ENCODE results near the gene HMCN1.
A peak's percentile ranks its signal among the peaks of the same experiment; 100 is the strongest.
"Not testable (repeated sequence)": the region's sequence is repeated elsewhere in the genome, so short reads cannot be mapped to it uniquely, and the experiment has no call there.

The HMCN1 gene

DNA sequence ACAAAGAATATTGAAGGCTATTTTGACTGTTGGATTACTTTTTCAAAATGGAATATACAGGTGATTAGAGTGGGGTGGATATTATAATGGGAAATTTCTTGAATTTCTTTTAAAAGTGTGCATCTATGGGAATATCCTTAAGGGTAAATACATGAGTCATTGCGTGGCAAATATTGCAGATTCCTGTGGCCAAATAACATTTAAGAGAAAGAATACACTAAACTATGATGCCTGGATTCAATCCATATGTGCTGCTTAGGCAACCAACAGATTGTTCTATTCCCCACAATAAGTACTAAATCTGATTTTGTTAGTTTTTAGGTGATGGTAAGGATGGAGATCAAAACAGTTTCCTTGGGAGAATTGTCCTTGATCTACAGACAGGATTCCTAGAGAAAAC lies 119.5 kb downstream of the HMCN1 start:
- no peak for DNase-seq (ENCODE audit: low read depth)

DNA sequence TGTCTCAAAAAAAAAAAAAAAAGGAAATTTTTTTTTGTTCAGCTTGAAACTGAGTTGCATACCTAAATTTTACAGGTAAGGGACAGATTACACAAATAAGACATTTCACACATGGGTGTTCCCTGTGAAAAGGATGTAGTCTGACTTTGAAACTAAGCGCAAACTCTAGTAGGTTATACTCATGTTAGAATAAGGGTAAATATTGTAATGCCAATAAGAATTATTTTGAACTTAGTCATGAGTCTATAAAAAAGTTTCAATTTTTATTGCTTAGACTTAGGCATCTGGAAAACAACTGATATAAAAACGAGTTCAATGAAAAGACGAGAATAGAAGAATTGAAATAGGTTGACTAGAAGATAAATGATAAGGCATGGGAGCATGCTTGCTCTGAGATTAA lies 122.3 kb downstream of the HMCN1 start:
- DNase-seq (ENCODE audit: low read depth) = no peak

DNA sequence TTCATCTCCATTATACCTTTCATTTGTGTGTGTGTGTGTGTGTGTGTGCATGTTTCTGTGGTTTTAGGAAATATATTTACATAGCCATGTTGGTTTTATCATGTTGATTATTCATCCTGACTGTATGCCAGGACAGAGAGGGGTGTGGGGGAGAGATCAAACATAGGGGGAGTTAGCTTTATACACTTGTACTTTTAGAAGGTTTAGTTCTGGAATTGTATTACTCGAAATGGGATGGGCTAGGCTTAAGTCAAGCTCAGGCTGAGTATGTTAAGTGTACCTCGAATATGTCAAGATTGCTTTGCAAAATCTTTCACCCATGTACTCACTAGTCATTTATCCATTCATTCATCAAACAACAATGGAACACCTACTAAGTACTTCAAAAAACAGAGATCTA lies 123.3 kb downstream of the HMCN1 start:
- DNase-seq (ENCODE audit: low read depth) = no peak

DNA sequence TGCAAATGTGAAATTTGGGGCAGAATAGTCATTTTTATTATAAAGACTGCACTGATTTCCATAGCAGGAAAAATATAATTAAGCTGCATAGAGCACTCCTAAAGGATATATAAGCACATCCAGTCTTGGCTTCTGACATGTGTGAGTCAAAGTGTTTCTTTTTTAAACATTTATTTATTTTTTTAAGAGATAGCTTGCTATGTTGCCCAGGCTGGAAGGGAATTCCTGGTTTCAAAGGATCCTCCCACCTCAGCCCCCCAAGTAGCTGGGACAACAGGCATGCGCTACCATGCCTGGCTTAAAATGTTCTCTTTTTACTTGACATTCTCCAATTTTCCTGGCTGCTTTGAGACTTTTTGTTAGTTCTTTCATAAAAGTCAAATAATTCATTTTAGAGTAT lies 126.1 kb downstream of the HMCN1 start:
- DNase-seq (ENCODE audit: low read depth) = no peak

DNA sequence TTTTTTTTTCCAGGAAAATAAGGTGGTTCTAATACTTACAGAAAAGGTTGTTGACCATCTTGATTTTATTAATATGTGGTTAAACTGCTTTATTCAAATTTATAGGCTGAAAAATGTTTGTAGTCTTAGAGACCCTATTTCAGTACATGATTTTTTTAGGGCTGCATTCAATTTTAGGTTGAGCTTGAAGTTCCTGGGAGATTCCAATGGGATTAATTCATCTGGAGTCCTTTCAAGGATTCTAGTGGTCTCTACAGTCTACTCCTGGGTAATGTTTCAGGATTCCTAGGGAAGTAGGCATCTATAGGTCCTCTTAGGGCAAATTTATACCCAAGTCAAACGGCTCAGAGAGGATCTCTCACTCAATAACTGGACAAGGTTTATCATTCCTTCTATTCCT lies 126.7 kb downstream of the HMCN1 start:
- DNase-seq (ENCODE audit: low read depth) = no peak

DNA sequence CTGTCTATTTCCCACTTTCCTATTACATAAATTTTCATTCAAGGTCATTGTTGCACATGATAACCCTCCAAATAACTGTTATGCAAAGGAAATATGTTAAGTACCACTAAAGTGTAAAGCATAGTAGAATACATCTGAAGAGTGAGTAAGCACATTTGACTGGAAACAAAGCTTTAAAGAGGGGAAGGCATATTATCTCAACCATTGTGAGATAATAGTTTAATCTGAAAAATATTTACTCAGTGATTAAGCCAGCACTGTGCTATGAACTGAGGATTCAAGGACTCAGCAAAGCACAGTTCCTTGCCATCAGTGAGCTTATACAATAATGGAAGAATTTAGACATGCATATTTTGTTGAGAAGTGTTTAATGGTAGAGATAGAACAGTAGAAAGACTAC lies 127.4 kb downstream of the HMCN1 start:
- DNase-seq (ENCODE audit: low read depth) = no peak

DNA sequence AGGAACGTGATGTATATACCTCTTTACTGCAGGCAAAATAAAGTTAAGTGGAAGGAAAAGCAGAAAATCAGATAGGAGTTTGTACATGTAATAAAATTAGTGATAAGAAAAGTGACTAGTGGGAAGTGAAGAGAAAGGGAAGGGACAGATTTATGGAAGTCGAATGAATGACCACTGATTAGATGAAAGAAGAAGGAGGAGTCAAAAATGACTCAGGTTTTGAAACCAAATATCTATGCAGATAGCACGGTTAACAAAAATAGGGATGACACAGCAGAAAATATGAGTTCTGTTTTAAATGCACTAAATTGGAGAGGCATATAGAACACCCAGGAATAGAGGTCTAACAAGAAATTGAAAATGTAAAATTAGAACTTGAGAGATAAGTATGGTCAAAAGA lies 128.0 kb downstream of the HMCN1 start:
- no peak for DNase-seq (ENCODE audit: low read depth)

DNA sequence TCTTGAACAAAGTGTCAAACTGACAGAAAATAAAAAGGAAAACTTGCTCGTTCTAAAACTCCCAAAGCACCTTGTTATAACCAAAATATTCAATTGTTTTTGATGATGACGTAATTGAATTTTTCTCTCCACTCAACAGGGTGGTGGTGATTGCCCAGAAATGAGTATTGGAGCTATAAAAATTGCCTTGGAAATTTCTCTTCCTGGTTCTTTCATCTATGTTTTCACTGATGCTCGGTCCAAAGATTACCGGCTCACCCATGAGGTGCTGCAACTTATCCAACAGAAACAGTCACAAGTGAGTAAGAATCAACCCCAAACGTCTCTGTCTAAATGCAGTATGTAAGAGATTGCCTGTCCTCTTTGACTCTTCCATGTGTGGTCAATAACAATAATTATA lies 130.1 kb downstream of the HMCN1 start:
- no peak for DNase-seq (ENCODE audit: low read depth)

DNA sequence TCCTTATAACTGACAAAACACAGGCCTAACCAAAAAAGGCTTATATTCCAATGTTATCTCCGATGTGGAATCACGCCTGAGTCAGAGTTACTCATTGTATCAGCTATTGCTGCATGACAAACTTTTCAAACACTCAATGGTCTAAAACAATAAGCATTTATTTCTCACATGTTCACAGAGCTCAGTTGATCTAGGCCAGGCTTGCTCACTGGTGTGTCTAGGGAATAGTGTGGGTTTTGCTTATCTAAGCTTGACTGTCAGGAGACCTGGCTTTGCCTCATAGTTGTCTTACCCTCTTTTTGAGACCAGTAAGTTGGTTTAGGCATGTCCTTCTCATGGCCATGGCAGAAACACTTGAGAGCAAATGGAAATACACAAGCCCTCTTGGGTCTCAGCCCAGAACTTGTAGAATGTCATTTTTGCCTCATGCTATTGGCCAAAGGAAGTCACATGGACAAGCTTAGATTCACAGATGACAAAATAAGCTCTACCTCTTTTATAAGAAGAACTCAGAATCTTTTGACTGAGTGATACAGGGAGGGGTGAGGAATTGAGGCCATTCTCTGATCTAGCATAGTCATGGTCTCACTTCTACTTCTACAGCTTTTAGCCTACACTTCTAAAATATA lies 130.8 kb downstream of the HMCN1 start:
- DNase-seq (ENCODE audit: low read depth) = peak; percentile 76

DNA sequence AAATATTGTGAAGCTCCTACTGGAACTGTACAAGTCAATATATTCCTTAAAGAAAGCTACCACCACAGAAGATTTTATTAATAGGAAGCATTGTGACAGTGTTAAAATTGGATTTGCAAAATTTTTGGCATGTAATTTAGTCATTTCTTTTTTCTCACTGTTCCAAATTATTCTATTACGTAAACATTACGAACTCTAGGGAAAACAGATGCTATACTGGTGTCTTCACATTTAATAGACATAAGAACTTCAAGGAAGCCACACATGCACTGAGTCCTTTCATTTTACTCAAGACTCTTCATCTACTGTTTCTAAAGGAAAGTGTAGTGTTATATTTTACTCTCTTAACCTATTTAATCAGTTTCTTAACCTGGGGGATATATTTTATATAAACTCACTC lies 135.4 kb downstream of the HMCN1 start:
- DNase-seq (ENCODE audit: low read depth) = no peak

DNA sequence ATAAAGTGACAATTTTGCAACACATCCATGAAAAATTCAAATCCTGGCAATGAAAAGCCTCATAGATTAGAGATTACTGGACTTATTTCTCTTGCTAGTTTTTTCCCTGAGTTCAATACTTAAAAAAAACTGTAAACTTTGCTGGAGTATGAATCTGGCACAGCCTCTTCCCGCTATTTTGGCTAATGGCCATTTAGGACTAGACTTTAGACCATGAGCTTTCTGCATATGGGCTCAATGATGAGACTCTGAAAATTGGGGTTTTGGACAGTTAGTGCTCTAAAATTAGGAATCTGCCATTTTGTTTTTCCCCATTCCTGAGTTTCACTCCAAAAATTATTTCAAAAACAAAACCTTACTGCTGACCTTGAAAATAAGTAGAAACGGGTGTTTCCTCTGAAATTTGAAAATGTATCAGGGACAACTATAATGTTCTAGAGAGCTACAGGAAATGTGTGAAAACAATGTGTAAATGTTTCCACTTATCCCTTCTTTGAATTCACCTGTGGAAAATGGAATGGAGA lies 137.5 kb downstream of the HMCN1 start:
- DNase-seq (ENCODE audit: low read depth) = no peak

DNA sequence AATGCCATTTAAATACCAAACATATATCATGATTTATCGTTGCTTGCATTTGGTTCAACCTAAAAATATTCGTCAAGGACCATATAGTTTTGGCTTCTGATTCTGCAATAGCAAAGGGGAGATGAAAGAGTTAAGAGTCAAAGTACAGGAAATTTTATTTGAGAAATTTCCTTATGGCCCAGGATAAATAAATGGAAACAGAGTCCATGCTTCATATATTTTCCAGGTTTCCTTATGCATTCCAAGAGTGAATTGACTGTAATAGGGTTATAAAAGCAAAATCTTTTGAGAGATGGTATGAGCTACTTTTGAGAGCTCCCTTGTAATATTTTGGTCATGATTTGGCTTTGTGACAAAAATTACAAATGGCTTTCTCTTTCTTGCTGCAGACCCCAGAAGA lies 140.1 kb downstream of the HMCN1 start:
- DNase-seq (ENCODE audit: low read depth) = no peak

DNA sequence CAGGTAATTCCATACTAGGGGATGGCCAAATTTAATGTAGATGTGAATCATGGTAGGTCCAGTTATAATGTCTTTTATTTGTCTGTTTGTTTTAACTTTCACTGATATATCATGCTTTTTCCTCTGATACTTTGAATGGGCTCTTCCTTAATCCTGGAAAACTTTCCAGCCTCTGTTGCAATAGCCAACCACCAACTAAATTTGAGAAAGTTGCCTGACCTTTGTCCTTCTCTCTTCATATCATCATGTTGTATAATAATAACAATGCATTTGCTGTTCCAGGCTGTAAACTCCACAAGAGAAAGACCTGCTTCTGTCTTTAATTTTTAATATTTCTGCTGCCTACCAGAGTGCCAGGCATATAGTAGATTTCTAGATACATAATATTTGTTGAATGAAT lies 146.1 kb downstream of the HMCN1 start:
- DNase-seq (ENCODE audit: low read depth) = no peak

DNA sequence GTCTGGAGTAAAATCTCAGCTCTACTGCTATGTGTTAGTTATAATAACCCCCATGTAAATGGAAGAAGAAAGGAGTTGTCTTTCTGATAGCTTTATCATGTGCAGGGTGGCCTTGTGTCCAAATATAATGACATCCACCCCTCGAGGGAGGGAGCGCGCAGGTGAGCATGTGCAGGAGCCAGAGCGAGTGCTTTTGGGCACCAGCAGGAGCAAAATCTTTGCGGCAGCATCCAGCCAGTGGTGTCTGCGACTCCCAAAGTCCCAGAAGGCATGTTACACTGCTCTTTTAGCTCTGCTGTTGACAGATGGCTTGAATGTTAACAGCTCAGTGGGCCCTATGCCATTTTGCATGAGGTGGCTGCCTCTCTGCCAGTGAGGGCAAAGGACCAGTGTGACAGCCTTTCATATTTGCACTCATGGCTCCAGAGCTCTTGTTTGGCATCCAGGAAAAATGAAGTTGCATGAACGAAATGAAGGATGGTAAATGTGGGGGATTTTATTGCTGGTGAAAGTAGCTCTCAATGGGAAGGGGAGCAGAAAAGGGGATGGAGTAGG lies 146.7 kb downstream of the HMCN1 start:
- DNase-seq (ENCODE audit: low read depth) = no peak

DNA sequence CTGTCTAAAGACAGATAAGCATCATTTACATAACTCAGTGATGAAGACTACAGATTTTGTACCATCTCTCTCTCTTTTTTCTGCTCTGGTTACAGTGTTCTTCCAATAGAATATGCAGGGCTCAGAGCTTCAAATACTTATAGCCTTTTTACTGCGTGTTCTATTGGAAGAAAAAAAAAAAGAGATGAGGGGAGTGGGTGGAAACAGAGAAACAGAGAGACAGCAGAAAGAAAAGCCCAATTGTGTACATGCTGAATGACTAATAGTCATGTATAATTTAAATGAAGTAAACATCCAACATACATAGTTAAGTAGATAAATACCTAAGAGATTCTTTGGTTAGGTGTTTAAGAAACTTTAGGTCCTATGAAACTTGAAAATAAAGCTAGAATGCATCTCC lies 151.9 kb downstream of the HMCN1 start:
- no peak for DNase-seq (ENCODE audit: low read depth)

DNA sequence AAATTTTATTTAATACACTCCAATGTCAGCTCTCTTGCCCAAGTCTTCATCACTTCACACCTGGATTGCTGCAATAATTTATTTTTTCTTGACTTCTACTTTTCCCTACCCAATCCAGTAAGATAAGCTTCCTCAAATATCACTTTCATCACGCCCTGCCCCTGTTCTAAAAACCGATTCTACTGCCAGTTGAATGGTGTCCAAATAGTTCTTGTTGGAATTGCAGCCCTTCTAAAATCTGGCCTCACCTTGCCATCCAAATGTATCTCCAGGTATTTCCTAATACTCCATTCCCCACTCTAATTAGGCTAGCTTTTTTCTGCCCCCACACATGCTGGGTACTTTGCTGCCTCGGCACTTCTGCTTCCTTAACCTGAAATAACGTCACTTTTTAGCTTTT lies 152.5 kb downstream of the HMCN1 start:
- no peak for DNase-seq (ENCODE audit: low read depth)

DNA sequence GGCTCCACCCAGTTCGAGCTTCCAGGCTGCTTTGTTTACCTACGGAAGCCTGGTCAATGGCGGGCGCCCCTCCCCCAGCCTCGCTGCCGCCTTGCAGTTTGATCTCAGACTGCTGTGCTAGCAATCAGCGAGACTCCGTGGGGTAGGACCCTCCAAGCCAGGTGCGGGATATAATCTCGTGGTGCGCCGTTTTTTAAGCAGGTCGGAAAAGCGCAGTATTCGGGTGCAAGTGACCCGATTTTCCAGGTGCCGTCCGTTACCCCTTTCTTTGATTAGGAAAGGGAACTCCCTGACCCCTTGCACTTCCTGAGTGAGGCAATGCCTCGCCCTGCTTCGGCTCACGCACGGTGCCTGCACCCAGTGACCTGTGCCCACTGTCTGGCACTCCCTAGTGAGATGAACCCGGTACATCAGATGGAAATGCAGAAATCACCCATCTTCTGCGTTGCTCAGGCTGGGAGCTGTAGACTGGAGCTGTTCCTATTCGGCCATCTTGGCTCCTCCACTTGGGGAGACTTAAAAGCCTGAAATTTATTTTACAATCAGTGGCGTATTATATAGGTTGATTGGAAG lies 158.7 kb downstream of the HMCN1 start:
- not testable (repeated sequence) for DNase-seq (ENCODE audit: low read depth)

DNA sequence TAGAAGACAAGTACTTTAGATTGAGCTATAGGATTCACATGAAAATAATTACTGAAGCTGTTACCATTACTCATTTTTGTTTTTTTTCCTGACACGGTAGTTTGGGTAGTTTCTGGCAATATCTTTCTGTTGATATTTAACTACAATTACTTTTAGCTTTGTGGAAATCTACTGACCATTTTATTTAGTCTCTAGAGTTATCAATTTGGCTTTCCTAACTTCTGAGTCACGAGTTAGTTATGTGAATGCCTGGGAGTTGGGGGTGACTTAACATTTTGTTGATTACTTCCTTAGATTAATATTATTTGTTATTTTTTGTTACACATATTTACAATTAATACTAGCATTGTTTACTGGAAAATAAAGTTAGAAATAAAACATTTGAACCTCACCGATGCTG lies 160.6 kb downstream of the HMCN1 start:
- DNase-seq (ENCODE audit: low read depth) = peak; percentile 29

DNA sequence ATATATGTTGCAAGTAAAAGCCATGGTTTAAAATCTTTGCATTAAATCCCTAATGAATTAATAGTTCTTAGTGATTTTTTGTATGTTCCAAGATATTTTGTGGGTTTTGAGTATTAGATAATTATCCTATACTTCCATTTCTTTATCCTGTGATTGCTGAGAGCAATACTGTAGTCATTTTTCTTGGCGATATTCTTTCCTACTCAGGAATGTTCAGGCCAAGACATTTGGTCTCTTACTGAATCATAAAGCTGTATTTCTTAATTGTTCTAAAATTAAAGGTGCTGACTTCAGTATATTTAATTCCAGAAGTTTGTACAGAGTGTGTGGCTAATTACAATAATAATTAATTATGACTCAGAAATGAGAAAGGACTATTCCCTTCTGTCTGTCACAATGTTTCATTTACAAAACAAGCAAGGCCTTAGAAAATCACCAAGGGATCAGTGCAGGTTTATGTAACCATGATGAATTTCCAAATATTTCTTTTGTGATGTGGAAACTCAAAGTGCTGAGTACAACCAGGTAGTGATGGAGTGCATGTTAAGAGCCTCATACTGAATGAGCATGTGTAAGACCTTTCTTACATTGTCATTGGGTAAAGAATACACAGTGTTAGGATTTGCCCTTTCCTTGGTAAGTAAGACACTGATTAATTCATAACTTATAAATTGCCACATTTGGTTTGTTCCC lies 161.2 kb downstream of the HMCN1 start:
- no peak for DNase-seq (ENCODE audit: low read depth)

DNA sequence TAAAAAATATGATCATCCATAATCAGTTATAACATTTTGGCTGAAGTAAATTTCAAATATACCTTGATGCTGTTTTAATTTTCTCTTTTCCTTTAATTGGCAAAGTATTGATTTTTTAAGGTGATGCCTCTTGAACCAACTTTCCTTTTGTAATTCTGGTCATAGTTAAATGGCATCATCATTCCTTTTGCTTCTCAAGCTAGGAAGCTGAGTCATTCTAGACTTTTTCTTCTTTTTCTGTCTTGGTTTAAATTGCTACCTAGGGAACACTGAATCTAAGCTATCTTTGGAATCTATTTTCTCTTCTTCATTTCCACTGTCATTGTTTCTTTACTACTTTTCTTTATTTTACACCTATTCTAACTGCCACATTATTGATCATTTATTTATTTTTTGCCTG lies 162.7 kb downstream of the HMCN1 start:
- no peak for DNase-seq (ENCODE audit: low read depth)

DNA sequence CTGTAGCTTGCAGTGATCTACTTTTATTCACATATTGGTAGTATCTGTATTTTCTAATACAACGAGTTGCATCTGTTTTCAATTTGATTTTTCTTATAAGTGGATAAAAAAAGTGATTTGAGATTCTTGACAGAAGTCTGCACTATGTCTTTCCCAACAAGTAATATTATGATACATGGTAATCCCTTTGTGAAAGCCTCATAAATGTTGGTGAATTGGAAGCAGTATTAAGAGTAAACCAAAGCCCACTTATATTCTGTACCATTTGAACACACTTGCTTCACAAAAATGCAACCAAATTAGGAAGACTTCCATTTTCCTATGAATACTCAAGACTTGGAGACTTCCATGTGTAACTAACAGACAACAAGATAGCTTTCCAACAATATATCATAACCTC lies 172.0 kb downstream of the HMCN1 start:
- DNase-seq (ENCODE audit: low read depth) = no peak

DNA sequence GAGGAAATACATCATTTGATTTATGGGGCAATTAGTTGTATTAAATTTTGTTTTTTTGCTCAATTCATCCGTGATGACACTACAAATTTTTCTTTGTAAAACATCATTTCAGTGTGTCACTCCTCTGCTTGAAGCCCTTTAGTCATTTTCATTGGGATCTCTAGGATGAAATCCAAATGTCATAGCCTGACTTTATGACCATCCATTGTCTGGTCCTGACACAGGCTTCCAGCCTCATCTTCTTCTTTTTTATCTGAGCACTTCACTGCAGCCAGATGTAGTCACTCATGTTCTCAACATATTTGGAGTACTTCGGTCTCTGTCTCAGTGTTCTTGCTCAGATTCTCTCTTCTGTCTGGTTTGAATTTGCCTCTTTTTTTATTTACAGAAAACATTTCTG lies 173.1 kb downstream of the HMCN1 start:
- DNase-seq (ENCODE audit: low read depth) = no peak

DNA sequence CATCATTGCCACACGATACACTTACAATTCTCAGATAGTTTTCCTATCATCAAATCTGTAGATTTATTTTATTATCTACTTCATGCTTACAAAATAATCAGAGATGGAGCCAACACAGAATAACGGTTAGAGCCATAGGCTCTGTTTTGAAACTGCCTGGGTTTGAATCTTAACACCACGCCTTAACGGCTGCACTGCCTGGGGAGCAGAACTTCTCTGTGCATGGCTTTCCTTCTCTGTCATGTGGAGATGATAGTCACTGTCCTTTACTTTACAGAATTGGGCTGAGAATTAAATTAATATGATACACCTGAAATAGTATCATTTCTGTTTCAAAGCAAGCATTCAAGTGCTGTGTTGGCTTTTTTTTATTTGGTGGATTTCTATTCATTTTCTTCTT lies 177.8 kb downstream of the HMCN1 start:
- no peak for DNase-seq (ENCODE audit: low read depth)
